ENCODE results near the gene CSTF2.

DNA sequence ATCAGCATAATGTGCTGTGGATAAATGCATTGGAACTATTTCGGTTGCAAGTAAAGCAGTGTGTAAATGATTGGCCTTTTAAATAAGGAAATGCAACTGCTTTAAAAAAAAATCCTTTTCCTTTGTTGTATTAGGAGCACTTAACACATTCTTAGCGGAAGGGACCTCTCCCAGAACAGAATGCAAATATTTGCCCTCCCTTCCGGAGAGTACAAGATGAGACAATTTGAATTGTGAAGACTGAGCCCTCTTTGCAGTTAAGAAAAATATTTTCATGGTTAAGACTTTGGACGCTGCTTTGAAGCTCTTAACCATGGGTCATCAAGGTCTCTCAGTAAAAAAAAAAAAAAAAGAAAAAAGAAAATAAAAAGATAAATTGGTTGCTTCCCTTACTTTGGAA lies 63.5 kb downstream of the CSTF2 start:
- TF ChIP-seq MXD4 (CRISPR knock-in tag; IDR thresholded peaks at IDR 0.05; ENCODE audit: borderline replicate concordance) = no peak
- TF ChIP-seq CBFB (CRISPR knock-in tag; IDR thresholded peaks at IDR 0.05; ENCODE audit: low read depth) = no peak
- TF ChIP-seq ELF4 (CRISPR knock-in tag; IDR thresholded peaks at IDR 0.05; ENCODE audit: low read depth) = no peak
- TF ChIP-seq CREB1 (CRISPR knock-in tag; IDR thresholded peaks at IDR 0.05) = no peak

Measured in WTC11 (cell line).